Skeletal muscle tissue (tissue), 4 donors: ENCODE measurements around the gene LMO1. TPM values are rescaled to one million over a fixed set of nuclear protein-coding genes. Genes with fewer than 3 reads are reported as not detected.

ENCODE experiments used
- H3K27ac ChIP-seq: one replicate; pipeline ENCODE4 v1.7.0; 2013; ENCODE audit warnings: mild to moderate bottlenecking, low read depth, low read length, inconsistent platforms
- H3K27me3 ChIP-seq, 3 donors: one replicate each; pipeline ENCODE4 v1.7.0; 2013; ENCODE audit warnings: low read length in 3 of 3; ENCODE audit not compliant: control insufficient read depth in 3 of 3, insufficient read depth in 3 of 3
- H3K36me3 ChIP-seq, 3 donors: one replicate each; pipeline ENCODE4 v1.7.0; 2013; ENCODE audit warnings: low read length in 3 of 3; ENCODE audit not compliant: control insufficient read depth in 3 of 3, insufficient read depth in 3 of 3
- H3K4me1 ChIP-seq, 3 donors: one replicate each; pipeline ENCODE4 v1.7.0; 2013; ENCODE audit warnings: low read length in 3 of 3, mild to moderate bottlenecking in 3 of 3; ENCODE audit not compliant: control insufficient read depth in 3 of 3, insufficient read depth in 3 of 3
- H3K4me3 ChIP-seq, 3 donors: one replicate each; pipeline ENCODE4 v1.7.0; 2013; ENCODE audit warnings: low read length in 3 of 3
- H3K9ac ChIP-seq, 3 donors: one replicate each; pipeline ENCODE4 v1.7.0; 2013; ENCODE audit warnings: low read length in 3 of 3, mild to moderate bottlenecking in 3 of 3, moderate library complexity in 2 of 3, low read depth in 1 of 3
- H3K9me3 ChIP-seq, 3 donors: one replicate each; pipeline ENCODE4 v1.7.0; 2013; ENCODE audit warnings: low read length in 3 of 3; ENCODE audit not compliant: control insufficient read depth in 3 of 3
- total RNA-seq: library from RNA; depleted of rRNA; stranded (reverse); fragments of >200 nt; gene quantifications from one replicate; pipeline ENCODE4 v1.2.3, GENCODE V29; 2014
- donor health status: Osteomylitis.

Gene LMO1
- total RNA-seq, 1 donor from 2014 or later = not detected

DNA sequence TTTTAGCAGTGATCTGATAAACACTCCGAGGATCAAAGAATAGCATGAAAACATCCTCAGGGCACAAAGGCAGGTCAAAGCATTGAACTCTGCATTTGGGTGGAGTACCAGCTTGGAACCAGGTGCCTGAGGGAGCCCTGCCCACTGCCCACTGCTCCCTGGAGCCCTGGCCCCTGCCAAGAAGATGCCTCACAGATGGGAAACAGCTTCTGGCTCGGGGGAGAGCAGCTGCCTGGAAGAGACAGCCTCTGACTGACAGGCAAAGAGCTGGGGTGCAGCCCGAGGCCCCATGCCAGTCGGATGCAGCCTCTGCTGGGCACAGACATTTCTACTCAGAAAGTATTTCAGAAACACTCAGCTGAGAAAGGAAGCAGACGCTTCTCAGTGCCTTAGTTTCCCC lies 13.2 kb downstream of the LMO1 start:
- Histone ChIP-seq H3K9me3 (no peaks in the 10 kb centered on the region), H3K36me3 (no peaks in the 10 kb centered on the region), H3K27me3 (peaks cover 0 to 4% (median 0%) of the 10 kb centered on the region in 3 donors), H3K4me3 (no peak overlapping the region), H3K27ac (no peak overlapping the region), H3K9ac (peak overlapping the region in 2 of 3 donors; percentile 40), H3K4me1 (peaks cover 10 to 20% (median 11%) of the 10 kb centered on the region in 3 donors)

DNA sequence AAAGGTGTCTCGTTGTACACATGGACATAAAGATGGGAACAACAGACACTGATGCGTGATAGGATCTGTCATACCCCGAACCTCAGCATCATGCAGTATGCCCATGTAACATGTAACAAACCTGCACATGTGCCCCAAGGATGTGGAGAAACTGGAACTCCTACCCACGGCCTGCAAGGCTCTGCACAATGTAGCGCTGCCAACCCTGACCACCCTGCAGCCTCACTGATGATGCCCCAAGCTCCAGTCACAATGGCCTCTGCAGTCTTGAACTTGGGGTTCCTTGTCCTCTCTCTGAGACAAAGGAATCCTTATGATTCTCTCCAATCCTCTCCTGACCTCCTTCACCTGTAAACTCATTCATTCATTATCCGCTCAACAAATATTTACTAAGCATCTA lies 14.2 kb downstream of the LMO1 start:
- Histone ChIP-seq H3K9me3 (no peaks in the 10 kb centered on the region), H3K4me3 (no peak overlapping the region), H3K27me3 (peaks cover 0 to 4% (median 0%) of the 10 kb centered on the region in 3 donors), H3K27ac (no peak overlapping the region), H3K9ac (no peak overlapping the region), H3K36me3 (no peaks in the 10 kb centered on the region), H3K4me1 (peaks cover 10 to 20% (median 11%) of the 10 kb centered on the region in 3 donors)

DNA sequence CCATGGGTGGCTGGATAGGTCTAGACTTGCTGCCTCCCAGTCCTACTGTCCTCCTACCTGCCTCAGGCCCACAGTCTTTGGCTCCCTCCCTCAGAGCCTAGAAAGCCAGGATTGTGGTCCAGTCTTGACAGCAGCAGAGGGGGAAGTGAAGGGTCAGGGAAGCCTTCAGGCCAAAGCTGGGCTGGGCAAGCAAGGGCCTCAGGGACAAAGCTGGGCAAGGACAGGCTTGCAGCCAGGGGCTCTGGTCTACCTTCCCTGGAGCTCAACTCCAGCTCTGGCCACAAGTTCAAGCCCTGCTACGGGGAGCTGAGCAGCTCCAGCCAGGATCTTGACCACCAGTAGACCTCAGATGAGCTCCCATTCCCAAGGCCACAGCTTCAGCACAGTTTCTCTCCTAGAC lies 14.9 kb downstream of the LMO1 start:
- Histone ChIP-seq H3K27me3 (peaks cover 0 to 4% (median 0%) of the 10 kb centered on the region in 3 donors), H3K4me1 (peaks cover 10 to 20% (median 11%) of the 10 kb centered on the region in 3 donors), H3K4me3 (no peak overlapping the region)

DNA sequence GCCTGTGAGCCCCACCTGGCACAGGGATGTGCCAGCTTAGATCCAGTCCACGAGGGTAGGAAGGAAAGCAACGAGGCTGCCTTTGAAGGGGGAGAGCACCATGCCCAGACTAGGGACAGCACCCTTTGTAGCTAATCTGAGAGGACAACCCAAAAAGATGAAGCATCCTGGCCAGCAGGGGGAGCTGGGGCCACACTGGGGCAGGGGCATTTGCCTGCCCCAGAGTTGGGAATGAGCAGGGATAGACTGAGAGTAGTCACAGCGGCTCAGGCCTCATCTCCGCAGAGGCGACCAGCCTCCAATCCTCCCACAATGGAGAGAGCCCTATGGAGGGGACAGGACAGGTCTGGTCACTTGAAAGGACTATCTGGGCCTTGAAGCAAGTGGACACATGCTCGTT lies 16.4 kb downstream of the LMO1 start:
- Histone ChIP-seq H3K27me3 (peaks cover 0 to 4% (median 0%) of the 10 kb centered on the region in 3 donors), H3K9me3 (no peaks in the 10 kb centered on the region), H3K4me1 (peaks cover 9 to 18% (median 11%) of the 10 kb centered on the region in 3 donors), H3K4me3 (no peak overlapping the region), H3K27ac (no peak overlapping the region), H3K9ac (no peak overlapping the region), H3K36me3 (no peaks in the 10 kb centered on the region)

More for the DNA sequence above, 14.9 kb downstream of the LMO1 start:
- H3K9me3 ChIP-seq = no peaks in the 10 kb centered on the region
- H3K27ac ChIP-seq = no peak overlapping the region
- no peaks in the 10 kb centered on the region for H3K36me3 ChIP-seq
- H3K9ac ChIP-seq = peak overlapping the region in 1 of 3 donors; percentile 9

DNA sequence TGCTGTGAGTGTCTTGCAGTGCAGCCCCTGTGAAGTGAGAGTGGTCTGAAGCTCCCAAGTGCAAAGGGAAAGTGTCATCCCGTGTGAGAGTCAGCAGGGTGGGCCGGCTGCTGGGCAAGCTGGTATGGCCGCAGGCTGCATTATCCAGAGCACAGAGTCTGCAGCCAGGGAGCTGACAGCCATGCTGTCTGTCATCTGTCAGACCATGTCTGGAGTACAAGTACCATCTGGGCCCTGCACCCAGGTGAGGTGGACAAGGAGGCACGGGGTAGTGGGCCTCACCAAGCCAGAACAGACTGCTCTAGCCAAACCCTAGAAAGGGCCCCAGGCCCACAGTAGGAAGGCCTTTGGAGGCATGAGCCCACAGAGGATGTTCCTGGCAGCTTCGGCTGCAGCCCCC lies 20.2 kb downstream of the LMO1 start:
- H3K9ac ChIP-seq = peak overlapping the region in 1 of 3 donors; percentile 16
- no peaks in the 10 kb centered on the region for H3K9me3 ChIP-seq
- no peak overlapping the region for H3K4me3 ChIP-seq
- H3K4me1 ChIP-seq = peaks cover 0 to 4% (median 0%) of the 10 kb centered on the region in 3 donors
- no peaks in the 10 kb centered on the region for H3K36me3 ChIP-seq
- H3K27me3 ChIP-seq = no peaks in the 10 kb centered on the region
- no peak overlapping the region for H3K27ac ChIP-seq

DNA sequence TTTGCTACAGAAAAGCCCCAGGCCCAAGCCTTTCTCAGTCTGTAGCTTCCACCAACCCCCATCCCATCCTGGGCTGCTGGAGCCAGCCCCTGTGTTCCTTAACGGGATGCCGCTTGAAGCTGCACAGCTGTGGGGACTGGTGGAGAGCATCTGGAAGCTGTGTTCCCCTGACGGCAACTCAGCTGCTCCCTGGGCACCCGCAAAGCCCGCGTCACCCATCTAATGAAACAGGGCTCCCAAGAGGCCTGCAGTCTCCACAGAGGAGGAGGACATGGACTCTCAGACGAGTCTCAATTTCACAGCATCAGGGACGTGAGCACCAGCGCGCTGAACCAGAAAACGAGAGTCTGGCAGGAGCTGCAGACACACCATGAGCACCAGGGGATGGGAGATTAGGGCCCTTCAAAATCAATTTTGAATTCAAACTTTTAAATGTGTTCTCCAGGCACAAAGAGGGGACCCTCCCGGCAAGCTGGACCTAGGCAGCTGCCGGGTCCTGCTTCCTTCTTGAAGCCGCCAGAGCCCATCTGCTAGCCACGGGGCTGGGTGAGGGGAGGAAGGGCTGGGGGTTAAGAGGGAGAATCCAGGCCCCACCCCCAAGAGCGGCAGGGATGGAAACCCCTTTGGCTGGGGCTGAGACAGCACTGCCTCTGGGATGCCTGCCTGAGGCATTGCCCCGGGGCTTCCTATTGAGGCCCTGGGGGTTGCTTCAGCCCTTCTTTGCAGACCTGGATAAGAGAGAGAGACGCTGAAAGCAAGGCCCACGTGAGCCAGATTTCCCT lies 21.0 kb downstream of the LMO1 start:
- H3K36me3 ChIP-seq = no peaks in the 10 kb centered on the region
- no peaks in the 10 kb centered on the region for H3K27me3 ChIP-seq
- peaks cover 0 to 3% (median 0%) of the 10 kb centered on the region in 3 donors for H3K4me1 ChIP-seq
- no peak overlapping the region for H3K27ac ChIP-seq
- no peak overlapping the region for H3K4me3 ChIP-seq
- H3K9me3 ChIP-seq = no peaks in the 10 kb centered on the region
- H3K9ac ChIP-seq = no peak overlapping the region

DNA sequence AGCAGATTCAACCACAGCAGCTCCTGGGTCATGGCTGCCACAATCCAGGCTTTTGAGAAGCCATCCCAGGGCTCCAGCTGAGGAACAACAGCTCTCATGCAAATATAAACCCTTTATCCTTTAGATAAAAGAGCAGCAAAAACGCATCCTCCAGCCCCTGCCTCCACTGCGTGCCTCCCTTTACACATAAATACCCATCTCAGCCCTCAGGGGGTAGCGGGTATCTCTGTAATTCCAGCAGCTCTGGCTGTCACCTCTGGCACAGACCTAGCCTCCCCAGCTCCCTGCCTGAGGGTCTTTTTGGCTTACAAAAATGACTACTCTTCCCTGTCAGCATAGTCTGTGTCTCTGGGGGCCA lies 21.6 kb downstream of the LMO1 start:
- no peaks in the 10 kb centered on the region for H3K4me1 ChIP-seq
- no peak overlapping the region for H3K9ac ChIP-seq
- no peaks in the 10 kb centered on the region for H3K9me3 ChIP-seq
- no peaks in the 10 kb centered on the region for H3K27me3 ChIP-seq
- no peak overlapping the region for H3K4me3 ChIP-seq
- H3K27ac ChIP-seq = no peak overlapping the region
- H3K36me3 ChIP-seq = no peaks in the 10 kb centered on the region

DNA sequence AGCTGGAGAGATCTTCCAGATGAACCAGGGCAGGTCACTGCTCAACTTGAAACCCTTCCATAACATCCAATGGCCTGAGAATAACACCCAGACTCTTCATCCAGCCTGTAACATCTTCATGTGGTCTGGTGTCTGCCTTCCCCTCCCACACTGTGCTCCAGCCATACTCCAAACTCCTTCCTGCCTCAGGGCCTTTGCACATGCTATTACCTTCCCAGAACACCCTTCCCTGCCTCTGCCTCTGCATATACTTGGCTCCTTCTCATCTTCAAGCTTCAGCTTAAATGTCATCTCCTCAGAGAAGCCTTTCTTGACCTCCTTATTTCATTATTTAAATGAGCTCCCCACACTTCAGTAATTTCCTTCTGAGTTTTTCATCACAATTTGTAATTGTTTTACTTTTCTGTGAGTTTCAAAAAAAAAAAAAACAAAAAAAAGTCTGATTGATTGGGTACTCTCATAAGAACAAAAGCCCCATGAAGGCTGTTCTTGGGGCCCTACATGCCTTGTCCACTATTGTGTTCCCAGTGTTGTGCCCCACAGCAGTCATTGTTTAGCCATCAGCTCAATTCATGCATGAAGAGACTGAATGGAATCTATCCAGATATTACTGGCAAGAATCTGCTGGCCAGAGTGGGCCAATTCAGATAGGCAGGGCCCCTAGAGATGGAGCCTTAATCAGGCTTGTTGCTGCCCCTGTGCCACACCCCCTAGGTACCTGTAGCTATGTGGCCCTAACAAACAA lies 22.1 kb downstream of the LMO1 start:
- Histone ChIP-seq H3K9ac (no peak overlapping the region), H3K9me3 (no peaks in the 10 kb centered on the region), H3K36me3 (no peaks in the 10 kb centered on the region), H3K4me1 (no peaks in the 10 kb centered on the region), H3K27ac (no peak overlapping the region), H3K27me3 (no peaks in the 10 kb centered on the region), H3K4me3 (no peak overlapping the region)

DNA sequence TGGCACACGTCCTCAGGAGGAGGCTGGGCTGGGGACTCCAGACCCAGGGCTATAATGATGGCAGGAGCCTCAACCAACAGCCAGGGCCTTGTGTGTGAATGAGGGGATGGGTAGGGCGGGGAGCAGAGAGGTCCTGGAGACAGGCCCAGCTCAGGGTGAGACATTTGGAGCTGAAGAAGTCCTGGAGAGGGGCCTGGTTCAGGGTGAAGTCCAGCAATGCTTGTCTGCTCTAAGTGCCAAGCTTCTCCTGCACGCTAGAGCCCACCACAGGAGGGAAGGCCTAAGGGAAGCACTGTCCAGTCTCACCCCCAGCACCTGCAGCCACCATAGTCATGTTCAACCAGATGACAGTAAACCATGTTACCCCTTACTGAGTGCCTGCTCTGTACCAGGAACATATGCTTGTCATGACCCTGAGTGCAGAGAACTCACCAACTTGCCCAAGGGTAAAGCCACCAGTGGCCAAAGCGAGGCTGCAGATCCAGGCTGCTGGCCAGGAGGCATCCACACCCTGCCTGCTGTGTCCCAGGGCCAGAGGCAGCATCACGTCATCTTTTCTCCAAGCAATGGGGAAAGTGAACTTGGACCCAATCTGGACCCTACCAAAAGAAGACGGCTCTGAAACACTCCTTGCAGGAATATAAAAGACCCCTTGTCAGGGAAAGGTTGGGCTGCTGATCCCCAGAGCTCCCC lies 24.0 kb downstream of the LMO1 start:
- no peaks in the 10 kb centered on the region for H3K9me3 ChIP-seq
- H3K27ac ChIP-seq = no peak overlapping the region
- H3K4me1 ChIP-seq = peaks cover 2 to 3% (median 2%) of the 10 kb centered on the region in 3 donors
- H3K4me3 ChIP-seq = no peak overlapping the region
- no peaks in the 10 kb centered on the region for H3K36me3 ChIP-seq
- no peaks in the 10 kb centered on the region for H3K27me3 ChIP-seq
- H3K9ac ChIP-seq = peak overlapping the region in 1 of 3 donors; percentile 40
